Endometrial microvascular endothelial cells (primary cell): ENCODE data around the gene RHEB. TPM values are rescaled to one million over a fixed set of nuclear protein-coding genes. Genes with fewer than 3 reads are reported as not detected.

ENCODE experiments used
- in situ Hi-C: cut with HindIII; loops from 2 replicates; pipeline ENCODE4 v1.10.0; 2017; ENCODE audit warnings: low sequenced_read_pairs, low pct_unique_long_range_greater_than_20kb; ENCODE audit errors: inconsistent ontology term
- total RNA-seq: library from RNA; depleted of rRNA; stranded (reverse); fragments of >200 nt; gene quantifications from one replicate; pipeline ENCODE4 v1.2.3, GENCODE V29; 2015; ENCODE audit errors: inconsistent ontology term

RHEB gene
- total RNA-seq, 1 donor from 2014 or later = 115 TPM

GRCh38 chr7:151456276-151456675 is 63.4 kb downstream of the RHEB start:
- in situ Hi-C loops = no loop called here

DNA sequence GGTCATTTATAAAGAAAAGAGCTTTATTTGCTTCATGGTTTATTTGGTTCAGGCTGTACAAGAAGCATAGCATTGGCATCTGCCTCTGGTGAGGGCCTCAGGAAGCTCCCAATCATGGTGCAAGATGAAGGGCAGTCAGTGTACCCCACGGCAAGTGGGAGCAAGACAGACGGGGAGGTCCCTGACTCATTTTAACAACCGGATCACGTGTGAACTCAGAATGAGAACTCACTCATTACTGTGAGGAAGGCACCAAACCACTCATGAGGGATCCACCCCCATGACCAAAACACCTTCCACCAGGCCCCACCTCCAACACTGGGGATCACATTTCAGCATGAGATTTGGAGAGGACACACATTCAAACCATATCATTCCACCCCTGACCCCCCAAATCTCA is 64.0 kb downstream of the RHEB start:
- in situ Hi-C loops = no loop called here

DNA sequence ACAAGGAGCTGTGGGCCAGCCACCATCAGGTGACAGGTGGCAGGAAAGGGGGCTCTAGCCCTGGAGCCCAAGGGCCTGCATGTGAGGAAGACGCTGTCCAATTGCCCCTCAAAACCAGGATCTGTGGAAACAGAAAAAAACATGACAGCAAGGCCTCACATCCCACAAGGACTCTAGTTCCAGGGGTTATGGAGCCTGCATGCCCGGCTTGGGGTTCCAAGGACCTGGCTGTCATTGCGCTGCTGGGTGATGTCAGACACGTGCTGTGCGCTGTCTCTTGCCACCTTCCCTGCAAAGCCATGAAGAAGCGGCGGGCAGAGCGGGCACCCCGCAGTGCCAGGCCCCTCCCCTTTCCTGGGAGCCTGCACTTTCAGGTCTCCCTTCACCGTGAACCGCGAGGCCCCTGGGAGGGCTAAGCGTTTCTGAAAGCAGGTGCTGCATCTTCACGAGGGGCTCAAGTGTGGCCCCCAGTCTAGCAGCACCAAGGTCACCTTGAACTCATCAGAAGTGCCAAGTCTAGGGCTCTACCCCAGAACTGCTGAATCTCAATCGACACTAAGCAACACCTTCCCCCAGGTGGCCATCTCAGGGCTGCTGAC is 64.7 kb downstream of the RHEB start:
- in situ Hi-C loops = no loop called here

- in situ Hi-C loops = no loop called here
Observed at GRCh38 chr7:151454305-151454704, 65.4 kb downstream of the RHEB start.

- in situ Hi-C loops = no loop called here
Observed at GRCh38 chr7:151453326-151453791, 66.3 kb downstream of the RHEB start.

- in situ Hi-C loops = no loop called here
Observed at GRCh38 chr7:151452680-151453325, 66.9 kb downstream of the RHEB start.

DNA sequence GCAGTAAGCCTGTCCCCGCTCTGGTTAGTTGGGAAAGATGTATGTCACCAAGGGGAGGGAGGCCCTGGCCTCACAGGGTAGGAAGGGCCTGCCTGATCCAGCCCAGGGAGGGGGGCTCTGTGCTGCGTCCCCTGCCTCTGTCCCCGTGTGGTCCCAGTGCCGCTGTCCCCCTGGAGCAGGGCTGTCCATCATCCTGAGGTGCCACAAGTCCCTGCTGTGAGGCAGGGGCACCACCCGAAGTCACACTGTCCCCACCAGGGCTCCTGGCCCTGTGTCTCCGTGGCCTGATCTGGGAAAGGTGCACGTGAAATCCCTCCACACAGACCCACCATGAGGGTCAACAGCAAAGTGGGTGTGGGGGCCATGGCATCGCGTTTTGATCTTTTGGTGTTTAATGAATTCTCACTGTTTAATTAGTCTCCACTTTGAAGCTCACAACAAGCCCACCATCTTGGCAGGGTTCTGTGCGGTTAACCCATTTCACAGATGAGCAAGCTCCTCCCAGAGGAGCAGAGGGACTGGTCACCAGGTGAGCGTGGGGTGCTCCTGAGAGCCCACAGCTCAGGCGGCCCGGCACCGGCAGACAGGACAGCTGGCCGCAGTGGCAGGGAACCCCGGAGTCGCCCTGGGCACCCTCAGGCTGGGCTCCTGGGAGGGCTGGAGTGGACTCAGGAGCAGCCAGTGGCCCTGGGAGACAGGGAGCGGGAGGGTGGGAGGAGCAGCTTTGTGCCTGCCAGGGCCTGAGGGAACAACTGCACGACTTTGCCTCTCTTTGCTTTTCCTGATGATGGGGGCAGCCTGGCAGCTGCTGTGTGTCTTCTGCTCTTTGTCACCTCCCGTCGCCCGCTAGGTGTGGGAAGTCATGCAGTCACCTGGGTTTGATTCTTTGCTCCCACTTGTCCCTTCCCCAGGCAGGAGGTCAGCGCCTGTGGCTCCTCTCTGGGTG is 67.8 kb downstream of the RHEB start:
- in situ Hi-C loops = no loop called here

DNA sequence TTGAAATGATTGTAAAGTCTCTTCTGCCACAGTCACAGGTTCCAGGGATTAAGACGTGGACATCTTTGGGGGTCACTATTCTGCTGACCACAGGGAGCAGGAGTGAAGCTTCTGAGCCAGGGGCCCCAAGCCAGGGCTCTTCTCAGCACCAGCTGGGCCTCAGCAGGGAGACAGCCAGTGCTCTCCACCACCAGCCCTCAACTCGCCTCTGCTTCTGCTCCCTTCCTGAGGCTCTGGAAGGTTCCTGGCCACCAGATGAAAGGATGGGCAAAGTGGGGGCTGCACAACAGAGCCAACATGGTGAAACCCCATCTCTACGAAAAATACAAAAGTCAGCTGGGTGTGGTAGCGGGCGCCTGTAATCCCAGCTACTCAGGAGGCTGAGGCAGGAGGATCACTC is 68.5 kb downstream of the RHEB start:
- in situ Hi-C loops = no loop called here

- in situ Hi-C loops = no loop called here
Observed at GRCh38 chr7:151449990-151450389, 69.7 kb downstream of the RHEB start.

GRCh38 chr7:151448261-151449252 is 71.1 kb downstream of the RHEB start:
- in situ Hi-C loops = no loop called here

- in situ Hi-C loops = no loop called here
Observed at GRCh38 chr7:151447901-151448260, 71.8 kb downstream of the RHEB start.

- in situ Hi-C loops = no loop called here
Observed at GRCh38 chr7:151447312-151447711, 72.4 kb downstream of the RHEB start.

DNA sequence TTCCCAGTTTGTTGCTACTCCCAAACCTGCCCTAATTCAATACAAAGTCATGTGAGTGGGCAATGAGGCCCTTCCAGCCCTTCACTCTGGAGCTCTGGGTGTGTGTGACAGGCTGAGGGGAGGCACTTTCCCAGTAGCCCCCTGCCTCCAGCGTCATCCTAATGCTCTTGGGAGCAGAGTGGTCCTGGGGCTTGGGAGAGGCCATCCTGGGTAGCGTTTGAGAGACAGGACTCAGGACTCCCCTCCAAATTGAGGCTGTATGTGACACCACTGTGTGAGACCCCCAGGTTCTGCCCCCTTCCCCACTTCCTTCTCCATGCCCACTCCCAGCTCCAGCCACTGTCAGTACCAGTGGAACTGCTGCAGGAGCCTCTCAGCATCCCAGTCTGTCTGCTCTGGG is 73.3 kb downstream of the RHEB start:
- in situ Hi-C loops = no loop called here

DNA sequence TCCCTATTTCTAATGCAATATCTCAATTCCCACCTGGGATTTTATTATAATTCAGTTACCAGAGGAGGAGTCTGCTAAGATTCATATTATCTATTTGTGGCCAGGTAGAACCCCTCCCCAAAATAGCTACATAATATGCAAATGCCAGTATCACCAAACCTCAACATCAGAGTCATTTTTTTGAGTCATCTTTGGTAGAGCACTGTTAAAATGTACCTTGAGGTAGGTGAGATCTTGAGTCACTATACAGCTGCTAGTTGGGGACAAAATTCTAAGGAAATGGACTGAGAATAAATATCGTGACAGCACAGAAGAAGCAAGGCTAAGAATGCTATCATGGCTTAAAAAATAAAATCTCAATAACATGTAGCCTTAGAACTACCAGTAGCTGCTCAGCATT is 75.1 kb downstream of the RHEB start:
- in situ Hi-C loops = loop anchor here (5.0 kb wide), 1 partner anchor 77 kb away; no protein-coding TSS in a partner anchor

GRCh38 chr7:151442776-151443496 is 76.8 kb downstream of the RHEB start:
- in situ Hi-C loops = loop anchor here (5.0 kb wide), 1 partner anchor 76 kb away; no protein-coding TSS in a partner anchor

- in situ Hi-C loops = loop anchor here (5.0 kb wide), 1 partner anchor 74 kb away; no protein-coding TSS in a partner anchor
Observed at GRCh38 chr7:151440799-151441445, 78.8 kb downstream of the RHEB start.
